K562 (cell line): ENCODE measurements around the gene KLRF2. TPM values are rescaled to one million over a fixed set of nuclear protein-coding genes. Genes with fewer than 3 reads are reported as not detected.
A peak's percentile ranks its signal among the peaks of the same experiment; 100 is the strongest.

ENCODE experiments used
- ATAC-seq: fragments of 200-7000 bp; cut with Tn5 transposase; 3 replicates; pipeline ENCODE4 v1.9.1; 2020; ENCODE audit warnings: moderate library complexity
- BruUV-seq: library from RNA; stranded (reverse); fragments of 400-500 nt; replicated peaks from 2 replicates; lab custom pipeline; 2021; lab: Mats Ljungman, UMichigan
- CTCF ChIA-PET: fragments of 300-600 bp; formaldehyde crosslinking; extraction: SDS; loops from one replicate; lab custom pipeline; 2021; ENCODE audit warnings: low intra/inter-chr PET ratio; lab: Yijun Ruan, JAX
- POLR2A ChIA-PET: fragments of 300-600, 350-650 bp; sonication (Branson Sonifier 250); formaldehyde crosslinking; extraction: SDS; loops from one replicate; lab custom pipeline; 2021; ENCODE audit warnings: antibody characterized with exemption, inconsistent platforms; lab: Yijun Ruan, JAX
- DNase-seq, 4 experiments: peaks; one replicate each; pipeline versions ENCODE4 v3.0.0 to v3.0.0-alpha.2; 2011 to 2018; ENCODE audit warnings: low spot score in 3 of 4, mixed read lengths in 3 of 4; ENCODE audit errors: extremely low read depth in 1 of 4
- FAIRE-seq: peaks from 2 replicates; lab custom pipeline; 2011; peaks lifted over from hg19 to GRCh38; lab: Jason Lieb, UNC
- H2AFZ ChIP-seq: 2 replicates; pipeline ENCODE4 v1.6.0; 2011; ENCODE audit warnings: low read depth, low read length, control low read depth, inconsistent platforms
- H3K27ac ChIP-seq: fragments of 200-600 bp; 3 replicates; pipeline ENCODE4 v1.8.0; 2011; ENCODE audit warnings: low read depth, mild to moderate bottlenecking, control low read depth, inconsistent platforms, low read length, moderate library complexity, mixed read lengths; ENCODE audit errors: extremely low read depth
- H3K27me3 ChIP-seq, 2 experiments: fragments of 300-600 bp in 1 of 2; 2 replicates in 1 of 2; 3 replicates in 1 of 2; pipeline versions ENCODE4 v1.6.0 to v1.8.0; 2011; ENCODE audit warnings: inconsistent platforms in 2 of 2, low read length in 2 of 2, mild to moderate bottlenecking in 1 of 2, mixed read lengths in 1 of 2, moderate library complexity in 1 of 2; ENCODE audit not compliant: control insufficient read depth in 2 of 2, insufficient read depth in 2 of 2
- H3K36me3 ChIP-seq: fragments of 300-600 bp; 3 replicates; pipeline ENCODE4 v1.8.0; 2011; ENCODE audit warnings: mild to moderate bottlenecking, low read length, inconsistent platforms; ENCODE audit not compliant: control insufficient read depth, insufficient read depth
- H3K4me1 ChIP-seq, 2 experiments: fragments of 200-600 bp in 1 of 2; replicated peaks in 1 of 2; 2 replicates in 1 of 2; 3 replicates in 1 of 2; pipeline versions ENCODE4 v1.5.1 to v1.8.0; 2011; ENCODE audit warnings: inconsistent platforms in 2 of 2, low read length in 2 of 2, mild to moderate bottlenecking in 1 of 2, mixed read lengths in 1 of 2, moderate library complexity in 1 of 2; ENCODE audit not compliant: control insufficient read depth in 2 of 2, insufficient read depth in 2 of 2
- H3K4me2 ChIP-seq: 2 replicates; pipeline ENCODE4 v1.6.1; 2011; ENCODE audit warnings: low read length, control low read depth, inconsistent platforms, mixed read lengths; ENCODE audit not compliant: insufficient read depth
- H3K4me3 ChIP-seq: fragments of 200-600 bp; sonication (generic), shearing (Covaris generic); 2 replicates; pipeline ENCODE4 v1.5.1; 2016; ENCODE audit warnings: control low read depth, inconsistent platforms
- H3K79me2 ChIP-seq: fragments of 200-600 bp; 3 replicates; pipeline ENCODE4 v1.8.0; 2011; ENCODE audit warnings: low read length, inconsistent platforms; ENCODE audit not compliant: control insufficient read depth, insufficient read depth
- H3K9ac ChIP-seq, 2 experiments: 2 replicates each; pipeline versions ENCODE4 v1.6.0 to v1.6.1; 2011; ENCODE audit warnings: low read depth in 2 of 2, low read length in 2 of 2, control low read depth in 1 of 2, inconsistent platforms in 1 of 2, mild to moderate bottlenecking in 1 of 2, mixed read lengths in 1 of 2; ENCODE audit not compliant: insufficient read depth in 1 of 2
- H3K9me1 ChIP-seq: one replicate; pipeline ENCODE4 v1.6.0; 2011; ENCODE audit warnings: inconsistent platforms, mild to moderate bottlenecking, low read length, moderate library complexity; ENCODE audit not compliant: control insufficient read depth, insufficient read depth
- H3K9me3 ChIP-seq: replicated peaks from 2 replicates; pipeline ENCODE4 v1.5.1; 2011; ENCODE audit warnings: low read depth, low read length, inconsistent platforms; ENCODE audit not compliant: control insufficient read depth, insufficient read depth
- H4K20me1 ChIP-seq: replicated peaks from 2 replicates; pipeline ENCODE4 v1.6.1; 2011; ENCODE audit warnings: low read length, inconsistent platforms, mixed read lengths; ENCODE audit not compliant: control insufficient read depth, insufficient read depth
- ATF7 ChIP-seq: fragments of 450-650 bp; IDR thresholded peaks from 2 replicates; pipeline ENCODE4 v1.7.1; 2014; ENCODE audit warnings: mild to moderate bottlenecking, moderate library complexity
- C11orf30 ChIP-seq: fragments of 450-650 bp; IDR thresholded peaks from 2 replicates; pipeline ENCODE4 v1.6.1; 2016; ENCODE audit warnings: low read depth, mild to moderate bottlenecking
- CHD1 ChIP-seq: fragments of 200-600 bp; sonication (generic); IDR thresholded peaks from one replicate; pipeline ENCODE4 v1.6.1; 2012; ENCODE audit warnings: mild to moderate bottlenecking, moderate library complexity, low read length, inconsistent platforms
- GABPB1 ChIP-seq: sonication (generic); formaldehyde crosslinking; IDR thresholded peaks from 2 replicates; pipeline ENCODE4 v1.8.0; 2022; ENCODE audit warnings: mild to moderate bottlenecking, missing genetic modification reagents
- MAFG ChIP-seq: fragments of 450-650 bp; conservative IDR thresholded peaks from 2 replicates; pipeline ENCODE4 v1.6.1; 2016; ENCODE audit warnings: missing genetic modification characterization, missing compliant biosample characterization
- MCM3 ChIP-seq: fragments of 450-650 bp; IDR thresholded peaks from 2 replicates; pipeline ENCODE4 v1.6.1; 2016
- MLX ChIP-seq, 2 experiments: fragments of 450-650 bp in 1 of 2; sonication (generic) in 1 of 2; formaldehyde crosslinking; conservative IDR thresholded peaks; 2 replicates each; pipeline versions ENCODE4 v1.4.0 to v1.8.1; 2020 to 2022; ENCODE audit warnings: mild to moderate bottlenecking in 1 of 2, missing genetic modification reagents in 1 of 2
- RBM15 ChIP-seq: fragments of 200-400 bp; formaldehyde crosslinking; IDR thresholded peaks from 2 replicates; pipeline ENCODE4 v1.6.1; 2018; ENCODE audit warnings: mild to moderate bottlenecking, low read length, moderate library complexity; ENCODE audit not compliant: insufficient read depth
- ZMIZ1 ChIP-seq, 2 experiments: fragments of 150-350 bp in 1 of 2; IDR thresholded peaks; 2 replicates each; pipeline ENCODE4 v1.6.1; 2012 to 2016; ENCODE audit warnings: low read depth in 2 of 2, low read length in 2 of 2, mild to moderate bottlenecking in 1 of 2, moderate library complexity in 1 of 2
- ZNF12 ChIP-seq: sonication (generic); formaldehyde crosslinking; IDR thresholded peaks from 2 replicates; pipeline ENCODE4 v1.4.0; 2020; ENCODE audit warnings: mild to moderate bottlenecking, missing genetic modification reagents
- ZNF316 ChIP-seq: fragments of 450-650 bp; IDR thresholded peaks from 2 replicates; pipeline ENCODE4 v1.6.1; 2016
- ZNF699 ChIP-seq: fragments of 250-450 bp; sonication (Bioruptor Pico); IDR thresholded peaks from 2 replicates; pipeline ENCODE4 v1.8.0; 2021; ENCODE audit warnings: mild to moderate bottlenecking, moderate library complexity; ENCODE audit not compliant: insufficient replicate concordance
- ZNF79 ChIP-seq: fragments of 250-450 bp; sonication (Bioruptor Pico); IDR thresholded peaks from 2 replicates; pipeline ENCODE4 v1.4.0; 2020; ENCODE audit warnings: low read depth, mild to moderate bottlenecking, moderate library complexity
- WGBS: fragments of 100-300 bp; shearing (Covaris generic); methylation state at CpG from one replicate; pipeline ENCODE4 v1.1.6; 2016; ENCODE audit warnings: low coverage, mixed read lengths; ENCODE audit not compliant: insufficient coverage; ENCODE audit errors: missing lambda C conversion rate; 5-methylcytosine and 5-hydroxymethylcytosine counted together
- in situ Hi-C: fragments of 300-500 bp; cut with MboI; formaldehyde crosslinking; loops from 4 replicates; pipeline ENCODE4 v1.15.0; 2018; ENCODE audit warnings: inconsistent platforms, mixed read lengths
- intact Hi-C: fragments of 100-400 bp; cut with micrococcal nuclease; formaldehyde crosslinking; loops from 2 replicates; pipeline ENCODE4 v1.14.2; 2022
- polyA plus RNA-seq, 8 experiments: library from polyadenylated mRNA; depleted of rRNA in 4 of 8; stranded (reverse) in 5 of 8; unstranded in 3 of 8; fragments of >200 nt; fragmentation: Nextera tagmentation in 2 of 8; fragmentation: Illumina TruSeq in 1 of 8; extraction: Ambion mirVana in 2 of 8; extraction: Trizol in 1 of 8; gene quantifications; 2 replicates each; pipeline versions ENCODE4 v1.2.1 to v1.2.3, GENCODE V29; 2011 to 2014; ENCODE audit warnings: inconsistent platforms in 1 of 8, missing spikeins in 1 of 8
- total RNA-seq, 7 experiments: library from RNA; depleted of rRNA in 6 of 7; stranded (reverse); fragments of >200 nt in 6 of 7; fragmentation: Illumina TruSeq in 2 of 7; extraction: Trizol in 2 of 7; gene quantifications; 2 replicates each; pipeline versions ENCODE4 v1.2.1 to v1.2.3, GENCODE V29; 2011 to 2021; ENCODE audit warnings: low replicate concordance in 1 of 7

KLRF2 gene
- total and polyA plus RNA-seq, 9 of the 15 experiments (the other 6 are each of a cell fraction or from before 2014, with no cell fraction given), result not detected

GRCh38 chr12:9870286-9870866, 10.9 kb upstream of the KLRF2 start:
- in situ Hi-C loops, result no loop called here
- no peaks in the 10 kb centered on the region for H3K9me1 ChIP-seq
- no peak overlapping the region for H3K4me2 ChIP-seq
- no peak for TF ChIP-seq GABPB1 (CRISPR knock-in tag)
- no peak for TF ChIP-seq MCM3
- TF ChIP-seq ATF7, result no peak
- no peak for TF ChIP-seq MLX (CRISPR knock-in tag; conservative IDR thresholded peaks at IDR 0.05)
- TF ChIP-seq C11orf30, result peak; percentile 21; the same call in 1 of the 2 replicates
- TF ChIP-seq RBM15, result no peak
- peak; percentile 73 for TF ChIP-seq ZNF316
- TF ChIP-seq MAFG, result peak; percentile 43; the same call in 1 of the 2 replicates
- TF ChIP-seq ZNF12, result no peak
- TF ChIP-seq ZMIZ1 (IDR thresholded peaks at IDR 0.05; ENCODE audit: low read depth in 2 of 2, low read length in 2 of 2), result no peak
- no peak for TF ChIP-seq CHD1
- no peak for TF ChIP-seq ZNF699 (CRISPR knock-in tag)
- TF ChIP-seq ZNF79 (CRISPR knock-in tag), result no peak
- no peaks in the 10 kb centered on the region for H4K20me1 ChIP-seq
- H3K27ac ChIP-seq, result no peak overlapping the region
- FAIRE-seq, result no peak
- CTCF ChIA-PET, result no interaction called here
- no peak overlapping the region for H3K9ac ChIP-seq
- no peak for DNase-seq
- no peak for ATAC-seq
- no peaks in the 10 kb centered on the region; a peak in 1 of 5 replicates for H3K4me1 ChIP-seq
- BruUV-seq, result no TSS peak
- WGBS, result 16% methylated on average over 2 of the region's 2 CpGs
- POLR2A ChIA-PET, result no interaction called here
- H3K9me3 ChIP-seq, result no peaks in the 10 kb centered on the region
- H3K79me2 ChIP-seq, result no peaks in the 10 kb centered on the region
- intact Hi-C loops, result no loop called here
- H3K36me3 ChIP-seq, result no peaks in the 10 kb centered on the region
- peak overlapping the region; percentile 14; the same call in 1 of the 2 replicates for H2AFZ ChIP-seq
- no peaks in the 10 kb centered on the region for H3K27me3 ChIP-seq
- no peak overlapping the region for H3K4me3 ChIP-seq
